Measurements from ENCODE around the gene GAS6.
A peak's percentile ranks its signal among the peaks of the same experiment; 100 is the strongest.
"Not testable (repeated sequence)": the region's sequence is repeated elsewhere in the genome, so short reads cannot be mapped to it uniquely, and the experiment has no call there.

GAS6 gene

GRCh38 chr13:113863524-113864272 is at the start of gene GAS6:
Gene GAS6, minus strand, starts transcription at chr13:113864076. Its CDS starts 156 bp downstream, at chr13:113863920.
- DNase-seq, result peak; percentile 15

GRCh38 chr13:113913408-113913807 is 49.5 kb upstream of the GAS6 start:
- not testable (repeated sequence) for DNase-seq

DNA sequence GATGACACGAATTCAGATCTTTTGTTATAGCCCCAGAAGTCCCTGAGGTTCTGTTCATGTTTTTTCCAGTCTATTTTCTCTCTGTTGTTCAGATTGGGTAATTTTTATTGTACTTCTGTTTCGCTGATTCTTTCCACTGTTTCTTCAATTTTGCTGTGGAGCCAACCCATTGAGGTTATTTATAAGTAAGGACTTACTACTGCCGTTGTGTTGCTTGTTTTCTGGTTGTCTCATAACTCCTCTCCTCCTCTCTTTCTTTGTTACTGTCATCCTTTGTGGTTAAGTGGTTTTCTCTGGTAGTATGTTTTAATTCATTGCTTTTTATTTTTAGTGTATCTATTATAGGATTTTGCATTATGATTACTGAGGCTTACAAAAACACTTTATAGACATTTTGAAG is 48.7 kb upstream of the GAS6 start:
- DNase-seq, result no peak

GRCh38 chr13:113907635-113908617 is 44.0 kb upstream of the GAS6 start:
- DNase-seq, result no peak

DNA sequence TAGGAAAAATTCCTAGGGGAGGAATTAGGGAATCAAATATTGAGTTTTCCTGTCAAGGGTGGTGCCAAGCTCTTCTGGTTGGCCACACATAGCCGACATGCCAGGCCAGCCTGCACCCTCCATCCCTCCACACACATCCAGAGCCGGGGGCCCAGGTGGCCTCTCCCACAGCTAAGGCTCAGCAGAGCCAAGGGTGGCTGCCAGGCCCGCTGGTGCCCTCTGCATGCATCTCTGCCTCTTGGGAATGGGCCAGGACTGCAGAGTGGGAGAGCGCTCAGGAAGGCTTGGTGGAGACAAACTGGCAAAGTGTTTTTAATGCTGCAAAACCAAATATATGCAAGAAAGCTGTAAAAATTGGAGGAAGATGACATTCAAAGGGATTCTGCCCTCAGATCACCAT is 42.7 kb upstream of the GAS6 start:
- DNase-seq, result no peak

- DNase-seq, result no peak
These were observed 42.1 kb upstream of the GAS6 start for GRCh38 chr13:113905942-113906341.

DNA sequence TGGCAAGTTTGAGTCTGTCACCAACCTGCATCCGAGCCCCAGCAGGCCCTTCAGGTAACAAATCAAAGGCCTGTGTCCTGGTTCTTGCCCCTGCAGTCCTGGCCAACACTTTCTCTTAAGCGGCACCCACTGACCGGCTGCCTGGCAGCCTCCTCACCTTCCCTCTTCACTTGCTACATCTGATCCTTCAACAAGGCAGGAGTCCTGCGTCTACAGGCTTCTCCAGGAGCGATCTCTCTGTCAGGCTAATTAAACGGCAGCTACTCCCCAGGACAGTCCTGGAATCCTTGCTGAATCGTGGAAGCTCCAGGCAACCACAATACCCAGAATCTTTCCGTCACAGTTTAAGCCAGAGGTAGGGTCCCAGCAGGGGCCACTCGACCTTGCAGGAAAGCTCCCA is 41.1 kb upstream of the GAS6 start:
- DNase-seq, result no peak

DNA sequence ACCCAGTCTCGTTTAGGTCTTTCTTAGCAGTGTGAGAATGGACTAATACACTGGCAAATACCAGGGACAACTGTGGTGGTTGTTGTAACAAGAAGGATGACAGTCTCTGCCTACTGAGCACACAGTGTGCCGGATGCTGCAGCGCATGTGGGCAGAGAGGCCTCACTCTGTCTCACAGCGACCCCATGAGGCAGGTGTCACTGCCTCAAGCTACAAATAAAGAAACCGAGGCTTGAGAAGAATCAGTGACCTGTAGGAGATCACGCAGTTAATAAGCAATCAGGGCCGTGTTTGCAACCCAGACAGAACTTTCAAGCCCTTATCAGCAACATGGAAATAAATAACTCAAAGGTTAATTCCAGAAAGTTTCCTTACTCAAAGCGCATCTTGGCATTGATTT is 40.5 kb upstream of the GAS6 start:
- peak; percentile 23 for DNase-seq

GRCh38 chr13:113903912-113904311 is 40.0 kb upstream of the GAS6 start:
- no peak for DNase-seq

DNA sequence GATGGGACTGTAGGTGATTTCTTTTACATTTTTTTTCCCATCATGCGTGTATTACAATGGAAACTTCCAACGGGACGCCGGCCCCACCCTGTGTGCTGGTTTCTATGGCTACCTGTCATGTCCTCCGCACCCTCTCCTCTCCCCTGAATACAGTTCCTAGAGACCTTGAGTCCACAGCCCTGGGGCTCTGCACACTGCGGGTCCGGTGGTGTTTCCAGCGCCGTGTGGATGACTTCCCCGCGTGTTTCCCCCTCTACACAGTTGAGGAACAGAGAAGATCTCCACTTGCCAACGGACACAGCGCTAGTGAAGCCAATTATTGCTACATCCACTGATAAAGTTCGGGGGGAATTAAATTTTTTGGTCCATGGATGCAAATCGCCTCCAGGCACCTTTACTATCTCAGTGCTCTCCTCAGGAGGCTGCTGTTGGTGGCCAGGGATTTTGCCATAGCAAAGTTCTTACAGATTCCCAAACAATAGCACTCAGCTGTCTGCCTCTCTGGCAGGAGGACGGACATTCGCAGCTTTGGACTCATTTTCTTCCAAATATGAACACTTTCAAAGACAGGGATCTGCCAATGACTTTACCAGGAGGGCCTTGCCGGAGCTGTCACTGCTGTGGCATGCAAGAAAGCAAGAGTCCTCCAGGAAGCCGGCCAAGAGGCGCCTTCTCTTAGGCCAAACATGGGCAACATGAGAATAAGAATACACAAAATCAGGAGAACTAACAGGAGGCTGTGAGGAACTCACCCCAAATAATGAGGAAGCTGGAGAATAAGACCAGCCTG is 39.3 kb upstream of the GAS6 start:
- no peak for DNase-seq

DNA sequence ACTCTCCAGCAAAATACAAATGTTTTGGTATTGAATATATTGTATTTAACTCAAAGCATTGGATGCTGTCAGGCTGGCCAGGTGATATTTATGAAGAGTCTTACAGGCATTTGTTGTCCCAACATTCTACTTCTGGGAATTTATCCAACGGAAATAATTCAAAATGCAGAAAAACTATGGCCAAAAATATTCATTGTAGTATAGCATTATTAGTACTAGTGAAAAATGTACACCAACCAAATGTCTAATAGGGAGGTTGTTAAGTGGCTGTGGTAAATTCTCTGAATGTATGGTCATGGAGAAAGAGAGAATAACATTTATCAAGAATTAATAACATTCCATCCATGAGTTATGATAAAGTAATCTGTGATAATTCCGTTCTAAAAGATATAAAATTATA is 38.6 kb upstream of the GAS6 start:
- no peak for DNase-seq

- no peak for DNase-seq
These were observed 37.8 kb upstream of the GAS6 start for GRCh38 chr13:113901642-113902041.

DNA sequence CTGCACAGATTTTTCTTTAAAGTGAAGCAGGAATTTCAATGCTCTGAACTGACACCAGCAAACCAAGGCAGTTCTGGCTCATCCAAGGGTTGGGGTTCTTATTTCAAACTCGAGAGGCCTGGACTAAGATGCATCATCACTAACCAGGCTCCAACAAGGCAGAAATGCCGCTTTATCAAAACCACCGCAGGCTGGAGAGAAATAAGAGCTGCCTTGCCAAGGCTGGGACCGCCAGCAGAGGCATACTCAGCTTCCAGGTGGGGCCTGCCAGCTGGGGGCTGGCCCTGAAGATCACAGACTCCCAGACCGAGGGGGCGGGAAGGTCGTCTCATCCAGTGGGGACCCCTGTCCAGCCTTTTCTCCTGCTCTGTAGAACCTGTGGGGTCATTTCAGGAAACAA is 37.4 kb upstream of the GAS6 start:
- DNase-seq, result no peak

- no peak for DNase-seq
These were observed 36.8 kb upstream of the GAS6 start for GRCh38 chr13:113900646-113901045.

DNA sequence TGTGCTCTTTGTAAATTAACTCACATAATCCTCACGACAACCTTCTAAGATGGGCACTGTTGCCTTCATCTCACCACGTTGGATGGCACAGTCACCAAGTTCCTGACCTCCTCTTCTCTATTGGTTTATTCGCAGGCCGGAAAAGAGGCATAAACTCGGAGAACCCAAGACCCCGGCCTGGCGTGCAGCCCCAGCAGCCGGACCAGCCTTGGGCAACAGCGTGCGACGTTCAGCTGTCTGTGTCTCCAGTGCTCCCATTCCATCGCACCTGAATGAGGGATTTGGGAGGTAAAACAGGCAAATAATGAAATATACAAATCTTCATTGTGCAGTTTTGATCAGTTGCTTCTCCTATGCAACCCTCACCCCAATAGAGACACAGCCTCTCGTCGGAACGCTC is 34.5 kb upstream of the GAS6 start:
- no peak for DNase-seq

DNA sequence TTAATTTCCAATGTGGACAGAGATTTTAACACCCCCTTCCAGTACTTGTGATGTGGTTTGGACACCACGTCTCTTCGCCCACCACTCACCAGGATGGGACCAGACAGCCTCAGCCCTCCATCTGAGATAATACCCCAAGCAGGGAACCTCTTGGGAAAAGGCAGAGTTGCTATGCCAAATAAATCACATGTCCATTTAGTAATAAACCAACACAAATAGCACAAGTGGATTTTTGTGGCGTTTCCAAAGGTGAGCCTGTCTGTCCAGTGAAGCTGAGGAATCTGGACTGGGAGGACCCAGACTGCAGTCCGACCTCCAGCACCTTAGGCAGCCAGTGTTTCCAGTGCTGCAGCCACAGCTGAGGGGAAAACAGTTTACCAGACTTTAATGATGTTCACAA is 34.1 kb upstream of the GAS6 start:
- no peak for DNase-seq

- no peak for DNase-seq
These were observed 33.3 kb upstream of the GAS6 start for GRCh38 chr13:113897161-113897560.

DNA sequence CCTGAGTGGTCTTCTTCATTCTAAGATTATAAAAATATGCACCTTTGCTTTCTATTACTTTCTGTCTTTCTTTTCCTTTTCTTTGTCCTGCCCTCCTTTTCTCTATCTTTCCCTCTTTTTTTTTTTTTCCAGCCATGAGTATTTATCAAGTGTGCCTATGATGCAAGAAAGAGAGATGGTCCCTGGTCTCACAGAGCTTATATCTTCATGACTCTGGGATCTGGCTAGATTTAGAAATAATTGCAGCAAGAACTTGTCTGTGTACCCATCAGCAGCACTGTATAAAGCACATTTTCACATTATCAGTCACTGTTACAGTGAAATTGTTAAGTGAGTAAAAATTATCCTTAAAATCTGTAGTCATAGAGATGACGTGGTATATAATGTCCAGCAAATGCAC is 31.6 kb upstream of the GAS6 start:
- no peak for DNase-seq

DNA sequence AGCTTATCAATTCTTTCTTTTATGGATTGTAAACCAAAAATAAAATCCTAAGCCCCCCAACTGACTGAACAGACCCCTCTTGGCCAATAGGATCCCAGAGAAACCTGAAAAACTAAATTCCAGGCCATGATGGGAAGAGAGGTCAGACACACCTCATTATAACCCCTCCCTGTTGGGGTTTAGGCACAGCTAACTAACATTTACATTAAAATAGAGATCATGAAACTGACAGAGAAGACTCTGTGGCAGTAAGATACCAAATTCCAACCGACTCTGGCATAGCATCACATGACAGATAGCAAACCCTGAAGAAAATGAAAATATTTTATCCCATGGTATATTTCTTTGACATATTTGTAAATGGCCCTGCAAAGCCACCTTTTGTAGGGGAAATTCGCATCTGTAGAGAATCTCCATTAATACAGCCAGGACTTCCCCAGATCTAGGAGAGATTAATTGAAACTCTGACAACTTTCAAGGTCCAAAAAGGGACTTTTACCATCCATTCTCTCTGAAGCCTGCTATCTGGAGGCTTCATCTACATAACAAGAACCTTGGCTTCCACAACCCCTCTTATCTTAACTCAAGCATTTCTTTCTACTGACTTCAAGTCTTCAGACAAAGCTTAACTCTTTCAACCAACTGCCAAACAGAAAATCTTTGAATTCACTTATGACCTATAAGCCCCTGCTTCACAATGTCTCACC is 27.1 kb upstream of the GAS6 start:
- no peak for DNase-seq

- DNase-seq, result no peak
These were observed 25.6 kb upstream of the GAS6 start for GRCh38 chr13:113889467-113889866.

GRCh38 chr13:113888701-113889330 is 24.9 kb upstream of the GAS6 start:
- no peak for DNase-seq

DNA sequence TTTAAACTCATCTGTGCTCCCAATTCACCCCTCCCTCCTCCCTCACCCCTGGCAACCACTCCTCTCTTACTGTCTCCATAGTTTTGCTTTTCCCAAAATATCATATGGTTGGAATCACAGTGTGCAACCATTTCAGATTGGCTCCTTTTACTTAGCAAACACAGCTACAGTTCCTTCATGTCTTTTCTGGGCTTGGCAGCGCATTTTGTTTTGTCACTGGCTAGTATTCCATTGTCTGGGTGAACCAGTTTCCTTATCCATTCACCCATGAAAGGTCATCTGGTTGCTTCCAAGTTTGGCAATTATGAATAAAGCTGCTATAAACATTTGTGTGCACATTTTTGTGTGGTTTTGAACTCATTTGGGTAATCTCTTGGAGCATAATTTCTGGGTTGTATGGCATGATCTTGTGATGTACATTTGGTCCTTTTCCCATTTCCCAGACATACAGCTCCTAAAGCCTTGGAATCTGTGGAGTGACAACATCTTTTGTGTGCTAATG is 23.9 kb upstream of the GAS6 start:
- DNase-seq, result no peak

All from activated CD4-positive, alpha-beta T cell treated with anti-CD3 and anti-CD28 coated beads, Interleukin-2, amount 50 U/mL, for 1 hour (primary cell).